K562 (cell line): ENCODE data around the gene SECISBP2. TPM values are rescaled to one million over a fixed set of nuclear protein-coding genes. Genes with fewer than 3 reads are reported as not detected.

Experiments
- CHD1 ChIP-seq: fragments of 200-600 bp; sonication (generic); IDR thresholded peaks from one replicate; pipeline ENCODE4 v1.6.1; 2012; ENCODE audit warnings: mild to moderate bottlenecking, moderate library complexity, low read length, inconsistent platforms
- CTCF ChIP-seq, 3 experiments: IDR thresholded peaks in 2 of 3; conservative IDR thresholded peaks in 1 of 3; 2 replicates each; pipeline ENCODE4 v1.5.1; 2011 to 2012; ENCODE audit warnings: low read length in 3 of 3, mild to moderate bottlenecking in 3 of 3, control low read depth in 2 of 3, improper control_type of control experiment in 1 of 3, inconsistent platforms in 1 of 3, low read depth in 1 of 3, mixed read lengths in 1 of 3, moderate library complexity in 1 of 3; ENCODE audit not compliant: insufficient read depth in 2 of 3
- E2F4 ChIP-seq: sonication (generic); formaldehyde crosslinking; IDR thresholded peaks from 2 replicates; pipeline ENCODE4 v1.8.0; 2022; ENCODE audit warnings: mild to moderate bottlenecking, low read depth, missing genetic modification reagents
- E4F1 ChIP-seq: fragments of 250-450 bp; sonication (Bioruptor Pico); IDR thresholded peaks from 2 replicates; pipeline ENCODE4 v1.5.0; 2021; ENCODE audit warnings: mild to moderate bottlenecking, borderline replicate concordance
- GTF3C2 ChIP-seq: IDR thresholded peaks from 3 replicates; pipeline ENCODE4 v1.6.1; 2011; ENCODE audit warnings: borderline replicate concordance, mild to moderate bottlenecking, moderate library complexity; ENCODE audit not compliant: insufficient read length; ENCODE audit errors: extremely low read depth
- KLF6 ChIP-seq: fragments of 250-450 bp; sonication (Bioruptor Pico); IDR thresholded peaks from 2 replicates; pipeline ENCODE4 v1.4.0; 2020; ENCODE audit warnings: mild to moderate bottlenecking, moderate library complexity, borderline replicate concordance
- NCOR1 ChIP-seq: fragments of 450-650 bp; IDR thresholded peaks from 2 replicates; pipeline ENCODE4 v1.6.1; 2016; ENCODE audit warnings: mild to moderate bottlenecking, moderate library complexity
- PYGO2 ChIP-seq: fragments of 450-650 bp; IDR thresholded peaks from 2 replicates; pipeline ENCODE4 v1.6.1; 2016; ENCODE audit warnings: mild to moderate bottlenecking, missing genetic modification characterization, moderate library complexity, missing compliant biosample characterization
- TCF3 ChIP-seq: sonication (generic); formaldehyde crosslinking; IDR thresholded peaks from 2 replicates; pipeline ENCODE4 v1.4.0; 2020; ENCODE audit warnings: mild to moderate bottlenecking, missing genetic modification reagents
- ZNF408 ChIP-seq: fragments of 250-450 bp; sonication (Bioruptor Pico); IDR thresholded peaks from 2 replicates; pipeline ENCODE4 v1.4.0; 2020; ENCODE audit warnings: low read depth, mild to moderate bottlenecking, moderate library complexity
- ZNF609 ChIP-seq: sonication (generic); formaldehyde crosslinking; IDR thresholded peaks from 2 replicates; pipeline ENCODE4 v1.8.1; 2023; ENCODE audit warnings: missing genetic modification reagents, mild to moderate bottlenecking, borderline replicate concordance
- polyA plus RNA-seq, 8 experiments: library from polyadenylated mRNA; depleted of rRNA in 4 of 8; stranded (reverse) in 5 of 8; unstranded in 3 of 8; fragments of >200 nt; fragmentation: Nextera tagmentation in 2 of 8; fragmentation: Illumina TruSeq in 1 of 8; extraction: Ambion mirVana in 2 of 8; extraction: Trizol in 1 of 8; gene quantifications; 2 replicates each; pipeline versions ENCODE4 v1.2.1 to v1.2.3, GENCODE V29; 2011 to 2014; ENCODE audit warnings: inconsistent platforms in 1 of 8, missing spikeins in 1 of 8
- total RNA-seq, 7 experiments: library from RNA; depleted of rRNA in 6 of 7; stranded (reverse); fragments of >200 nt in 6 of 7; fragmentation: Illumina TruSeq in 2 of 7; extraction: Trizol in 2 of 7; gene quantifications; 2 replicates each; pipeline versions ENCODE4 v1.2.1 to v1.2.3, GENCODE V29; 2011 to 2021; ENCODE audit warnings: low replicate concordance in 1 of 7

SECISBP2 gene
- total and polyA plus RNA-seq, 9 of the 15 experiments (the other 6 are each of a cell fraction or from before 2014, with no cell fraction given), result 3.2 to 41.6 (median 26.1) TPM

- TF ChIP-seq ZNF609 (no peak), CTCF (IDR thresholded peaks at IDR 0.05 in 2 of 3, conservative IDR thresholded peaks at IDR 0.05 in 1 of 3; ENCODE audit: insufficient read depth in 2 of 3, low read depth in 1 of 3, low read length in 3 of 3) (peak; percentile 36 to 76 (median 72); a peak in 4 of 6 replicates), E4F1 (CRISPR knock-in tag) (no peak), E2F4 (CRISPR knock-in tag) (peak; percentile 74; the same call in 1 of the 2 replicates), NCOR1 (peak; percentile 51), CHD1 (no peak), GTF3C2 (no peak), PYGO2 (tag) (no peak), ZNF408 (CRISPR knock-in tag) (no peak), TCF3 (CRISPR knock-in tag) (no peak), KLF6 (CRISPR knock-in tag) (no peak)
Observed at GRCh38 chr9:89318123-89319014, at the start of gene SECISBP2 (continued).
